Liver (tissue), 9 donors: Measurements from ENCODE around the gene IL31RA. TPM values are rescaled to one million over a fixed set of nuclear protein-coding genes. Genes with fewer than 3 reads are reported as not detected.

ENCODE experiments used
- DNase-seq: peaks from one replicate; pipeline ENCODE4 v3.0.0-alpha.2; 2017; ENCODE audit warnings: low spot score
- H3K27ac ChIP-seq, 2 donors: one replicate each; pipeline ENCODE4 v1.7.0; 2013; ENCODE audit warnings: inconsistent platforms in 2 of 2, low read length in 2 of 2, control low read depth in 1 of 2, low read depth in 1 of 2, mild to moderate bottlenecking in 1 of 2
- H3K27me3 ChIP-seq, 4 donors: one replicate each; pipeline versions ENCODE4 v1.6.1 to v1.7.0; 2013; ENCODE audit warnings: low read length in 3 of 4, inconsistent platforms in 1 of 4, mild to moderate bottlenecking in 1 of 4, moderate library complexity in 1 of 4; ENCODE audit not compliant: control insufficient read depth in 4 of 4, insufficient read depth in 4 of 4
- H3K36me3 ChIP-seq, 4 donors: one replicate each; pipeline versions ENCODE4 v1.6.1 to v1.7.0; 2013; ENCODE audit warnings: low read length in 3 of 4, mild to moderate bottlenecking in 3 of 4, low read depth in 1 of 4, moderate library complexity in 1 of 4; ENCODE audit not compliant: control insufficient read depth in 4 of 4, insufficient read depth in 3 of 4
- H3K4me1 ChIP-seq, 4 donors: one replicate each; pipeline versions ENCODE4 v1.6.1 to v1.7.0; 2013; ENCODE audit warnings: low read length in 3 of 4, mild to moderate bottlenecking in 3 of 4, moderate library complexity in 1 of 4; ENCODE audit not compliant: control insufficient read depth in 4 of 4, insufficient read depth in 4 of 4
- H3K4me3 ChIP-seq, 3 donors: one replicate each; pipeline versions ENCODE4 v1.6.1 to v1.7.0; 2013; ENCODE audit warnings: low read length in 3 of 3, control low read depth in 1 of 3, low read depth in 1 of 3, mild to moderate bottlenecking in 1 of 3
- H3K9ac ChIP-seq, 2 donors: one replicate each; pipeline ENCODE4 v1.7.0; 2013; ENCODE audit warnings: low read length in 2 of 2, mild to moderate bottlenecking in 2 of 2, moderate library complexity in 2 of 2, control low read depth in 1 of 2, low read depth in 1 of 2
- H3K9me3 ChIP-seq, 4 donors: one replicate each; pipeline versions ENCODE4 v1.6.1 to v1.7.0; 2013; ENCODE audit warnings: low read length in 3 of 4; ENCODE audit not compliant: control insufficient read depth in 4 of 4
- CTCF ChIP-seq: fragments of 150-350 bp; IDR thresholded peaks from 2 replicates; pipeline ENCODE4 v1.5.1; 2017; ENCODE audit warnings: improper control_type of control experiment, low read depth, low read length; ENCODE audit not compliant: missing input control
- EGR1 ChIP-seq, 2 donors: IDR thresholded peaks; 2 replicates each; pipeline ENCODE4 v1.6.1; 2016 to 2018; ENCODE audit warnings: antibody characterized with exemption in 2 of 2, low read depth in 2 of 2
- FOXA1 ChIP-seq: IDR thresholded peaks from 2 replicates; pipeline ENCODE4 v1.6.1; 2016; ENCODE audit warnings: antibody characterized with exemption
- FOXA2 ChIP-seq: IDR thresholded peaks from 2 replicates; pipeline ENCODE4 v1.6.1; 2016; ENCODE audit warnings: antibody characterized with exemption
- GABPA ChIP-seq, 2 donors: IDR thresholded peaks in 1 of 2; conservative IDR thresholded peaks in 1 of 2; 2 replicates each; pipeline ENCODE4 v1.6.1; 2016; ENCODE audit warnings: antibody characterized with exemption in 2 of 2, mild to moderate bottlenecking in 1 of 2, moderate library complexity in 1 of 2
- HNF4G ChIP-seq: IDR thresholded peaks from 2 replicates; pipeline ENCODE4 v1.6.1; 2016; ENCODE audit warnings: antibody characterized with exemption
- NR2F2 ChIP-seq: IDR thresholded peaks from 2 replicates; pipeline ENCODE4 v1.6.1; 2016; ENCODE audit warnings: antibody characterized with exemption
- RAD21 ChIP-seq, 2 donors: IDR thresholded peaks; 2 replicates each; pipeline ENCODE4 v1.6.1; 2016; ENCODE audit warnings: antibody characterized with exemption in 2 of 2, mild to moderate bottlenecking in 2 of 2
- RXRA ChIP-seq, 2 donors: IDR thresholded peaks; 2 replicates each; pipeline ENCODE4 v1.6.1; 2017 to 2018; ENCODE audit warnings: antibody characterized with exemption in 2 of 2, mild to moderate bottlenecking in 1 of 2
- SP1 ChIP-seq: IDR thresholded peaks from 2 replicates; pipeline ENCODE4 v1.6.1; 2018; ENCODE audit warnings: antibody characterized with exemption, mild to moderate bottlenecking
- TAF1 ChIP-seq: conservative IDR thresholded peaks from 2 replicates; pipeline ENCODE4 v1.6.1; 2016; ENCODE audit warnings: antibody characterized with exemption, mild to moderate bottlenecking
- WGBS: extraction: QIAGEN DNeasy Blood & Tissue Kit; methylation state at CpG from one replicate; pipeline ENCODE4 v1.1.7; 2013; 5-methylcytosine and 5-hydroxymethylcytosine counted together
- polyA plus RNA-seq, 2 donors: library from polyadenylated mRNA; stranded (reverse) in 1 of 2; unstranded in 1 of 2; fragments of 200-250 nt in 1 of 2; fragments of >200 nt in 1 of 2; fragmentation: Nextera tagmentation in 1 of 2; extraction: Ambion mirVana in 1 of 2; gene quantifications; one replicate each; pipeline versions ENCODE4 v1.2.1 to v1.2.3, GENCODE V29; 2013 to 2015
- total RNA-seq, 2 donors: library from RNA; depleted of rRNA; stranded (reverse); fragments of >200 nt; gene quantifications; one replicate each; pipeline ENCODE4 v1.2.3, GENCODE V29; 2014
- TF ChIP-seq, protein P1 (sequence below): IDR thresholded peaks from 2 replicates; pipeline ENCODE4 v1.6.1; 2016; ENCODE audit warnings: antibody characterized with exemption, mild to moderate bottlenecking
- donor health status: healthy.
- donor health status: healthy.
- donor health status: healthy.
- donor health status: healthy.
- donor health status: healthy.

Gene IL31RA
- total and polyA plus RNA-seq, 4 donors, result not detected

DNA sequence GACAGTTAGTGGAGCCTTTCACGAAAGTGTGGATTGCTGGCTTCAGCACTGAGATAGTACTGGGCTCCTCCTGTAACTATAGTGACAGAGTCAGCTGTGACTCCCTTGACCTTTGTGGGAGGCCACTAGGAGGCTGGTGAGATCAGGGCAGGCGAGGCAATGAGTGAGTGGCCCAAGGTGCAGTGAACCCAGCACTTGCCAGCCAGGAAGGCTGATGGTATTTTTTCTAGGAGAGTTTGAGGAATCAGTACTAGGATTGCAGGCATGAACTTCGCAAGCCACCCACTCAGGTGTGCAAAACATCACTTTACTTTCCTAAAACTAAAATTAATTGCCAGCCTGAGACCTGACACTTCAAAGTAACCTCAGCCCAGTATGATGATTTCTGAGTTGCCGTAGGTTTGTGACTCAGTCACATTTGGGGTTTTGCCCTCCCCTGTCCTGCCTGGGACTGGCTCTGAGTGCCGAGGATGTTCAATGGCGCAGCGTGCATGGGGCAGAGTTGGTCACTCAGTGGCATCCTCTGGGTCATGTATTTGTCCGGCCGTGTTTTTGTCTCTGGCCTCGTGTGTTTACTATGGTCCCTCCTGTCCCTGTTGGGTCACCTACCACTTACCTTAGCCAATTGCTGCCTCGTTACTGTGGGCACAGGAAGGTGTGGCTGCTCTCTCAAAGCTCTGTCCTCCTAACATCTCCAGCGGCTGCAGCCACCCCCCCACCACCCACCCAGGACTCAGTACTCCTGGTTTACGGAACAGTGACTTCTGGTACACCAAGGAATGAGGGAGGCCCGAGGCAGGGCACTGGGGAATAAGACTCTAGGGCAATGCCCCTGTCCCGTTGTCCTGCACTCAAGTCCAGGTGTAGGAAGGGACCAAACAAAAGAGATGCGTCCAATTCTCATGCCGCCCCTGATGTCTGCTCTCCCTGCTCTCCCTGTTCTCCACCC lies 67.2 kb downstream of the IL31RA start:
- H3K4me3 ChIP-seq, result no peak overlapping the region
- no peaks in the 10 kb centered on the region for H3K27me3 ChIP-seq
- TF ChIP-seq FOXA1 (no peak), RAD21 (IDR thresholded peaks at IDR 0.05) (peak in 1 of 2 donors; percentile 4), NR2F2 (peak; percentile 42), RXRA (IDR thresholded peaks at IDR 0.05) (peak; percentile 46 to 94)
- H3K9me3 ChIP-seq, result no peaks in the 10 kb centered on the region
- H3K4me1 ChIP-seq, result no peaks in the 10 kb centered on the region
- H3K27ac ChIP-seq, result no peak overlapping the region
- no peaks in the 10 kb centered on the region for H3K36me3 ChIP-seq
- DNase-seq, result no peak
- 91% methylated on average over 17 of the region's 17 CpGs for WGBS
- no peak overlapping the region for H3K9ac ChIP-seq

- Histone ChIP-seq H3K9me3 (no peaks in the 10 kb centered on the region), H3K9ac (no peak overlapping the region), H3K27me3 (no peaks in the 10 kb centered on the region), H3K36me3 (no peaks in the 10 kb centered on the region), H3K4me3 (no peak overlapping the region), H3K4me1 (no peaks in the 10 kb centered on the region), H3K27ac (no peak overlapping the region)
- TF ChIP-seq RXRA (IDR thresholded peaks at IDR 0.05) (no peak), FOXA1 (no peak), RAD21 (IDR thresholded peaks at IDR 0.05) (no peak), NR2F2 (no peak), SP1 (no peak), TAF1 (no peak), HNF4G (no peak), EGR1 (IDR thresholded peaks at IDR 0.05; ENCODE audit: low read depth in 2 of 2) (no peak), GABPA (IDR thresholded peaks at IDR 0.05 in 1 of 2, conservative IDR thresholded peaks at IDR 0.05 in 1 of 2) (no peak)
- no peak for DNase-seq
- WGBS, result 88% methylated on average over 3 of the region's 3 CpGs
These were observed 68.5 kb downstream of the IL31RA start for GRCh38 chr5:55919625-55920024.

DNA sequence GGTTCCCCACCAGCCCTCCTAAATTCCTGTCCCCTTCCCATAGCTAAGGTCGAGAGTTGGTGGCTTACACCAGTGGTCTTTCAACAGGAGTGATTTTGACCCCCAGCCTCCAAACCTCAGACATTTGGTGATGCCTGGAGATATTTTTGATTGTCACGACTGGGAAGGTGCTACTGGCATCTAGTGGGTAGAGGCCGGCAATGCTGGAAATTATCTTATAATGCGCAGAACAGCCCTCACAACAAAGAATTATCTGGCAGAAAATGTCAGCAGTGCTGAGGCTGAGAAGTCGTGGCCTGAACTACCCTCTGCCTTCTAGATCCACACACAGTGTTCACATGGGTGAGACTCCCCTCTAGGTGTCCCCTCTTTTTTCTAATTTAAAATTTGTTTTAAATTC lies 69.6 kb downstream of the IL31RA start:
- WGBS, result 82% methylated on average over 5 of the region's 5 CpGs
- DNase-seq, result no peak
- no peaks in the 10 kb centered on the region for H3K9me3 ChIP-seq
- no peak overlapping the region for H3K4me3 ChIP-seq
- no peak for TF ChIP-seq TAF1
- peak; percentile 55 to 66 for TF ChIP-seq RAD21 (IDR thresholded peaks at IDR 0.05)
- TF ChIP-seq, protein P1, sequence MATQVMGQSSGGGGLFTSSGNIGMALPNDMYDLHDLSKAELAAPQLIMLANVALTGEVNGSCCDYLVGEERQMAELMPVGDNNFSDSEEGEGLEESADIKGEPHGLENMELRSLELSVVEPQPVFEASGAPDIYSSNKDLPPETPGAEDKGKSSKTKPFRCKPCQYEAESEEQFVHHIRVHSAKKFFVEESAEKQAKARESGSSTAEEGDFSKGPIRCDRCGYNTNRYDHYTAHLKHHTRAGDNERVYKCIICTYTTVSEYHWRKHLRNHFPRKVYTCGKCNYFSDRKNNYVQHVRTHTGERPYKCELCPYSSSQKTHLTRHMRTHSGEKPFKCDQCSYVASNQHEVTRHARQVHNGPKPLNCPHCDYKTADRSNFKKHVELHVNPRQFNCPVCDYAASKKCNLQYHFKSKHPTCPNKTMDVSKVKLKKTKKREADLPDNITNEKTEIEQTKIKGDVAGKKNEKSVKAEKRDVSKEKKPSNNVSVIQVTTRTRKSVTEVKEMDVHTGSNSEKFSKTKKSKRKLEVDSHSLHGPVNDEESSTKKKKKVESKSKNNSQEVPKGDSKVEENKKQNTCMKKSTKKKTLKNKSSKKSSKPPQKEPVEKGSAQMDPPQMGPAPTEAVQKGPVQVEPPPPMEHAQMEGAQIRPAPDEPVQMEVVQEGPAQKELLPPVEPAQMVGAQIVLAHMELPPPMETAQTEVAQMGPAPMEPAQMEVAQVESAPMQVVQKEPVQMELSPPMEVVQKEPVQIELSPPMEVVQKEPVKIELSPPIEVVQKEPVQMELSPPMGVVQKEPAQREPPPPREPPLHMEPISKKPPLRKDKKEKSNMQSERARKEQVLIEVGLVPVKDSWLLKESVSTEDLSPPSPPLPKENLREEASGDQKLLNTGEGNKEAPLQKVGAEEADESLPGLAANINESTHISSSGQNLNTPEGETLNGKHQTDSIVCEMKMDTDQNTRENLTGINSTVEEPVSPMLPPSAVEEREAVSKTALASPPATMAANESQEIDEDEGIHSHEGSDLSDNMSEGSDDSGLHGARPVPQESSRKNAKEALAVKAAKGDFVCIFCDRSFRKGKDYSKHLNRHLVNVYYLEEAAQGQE, result no peak
- TF ChIP-seq FOXA2, result no peak
- peak; percentile 2 for TF ChIP-seq CTCF
- TF ChIP-seq FOXA1, result no peak
- TF ChIP-seq HNF4G, result no peak
- H3K4me1 ChIP-seq, result no peaks in the 10 kb centered on the region
- no peak overlapping the region for H3K27ac ChIP-seq
- H3K27me3 ChIP-seq, result no peaks in the 10 kb centered on the region
- H3K36me3 ChIP-seq, result no peaks in the 10 kb centered on the region
- H3K9ac ChIP-seq, result no peak overlapping the region
